ENCODE measurements around the gene BAIAP2L2. TPM values are rescaled to one million over a fixed set of nuclear protein-coding genes. Genes with fewer than 3 reads are reported as not detected.

Gene BAIAP2L2
- total RNA-seq, 1 donor from 2014 or later = 0.45 TPM

GRCh38 chr22:38107692-38108515 is 2.6 kb downstream of the BAIAP2L2 start:
- DNase-seq (ENCODE audit: low read depth) = no peak

- peak; percentile 49 for DNase-seq (ENCODE audit: low read depth)
These were observed 3.5 kb downstream of the BAIAP2L2 start for GRCh38 chr22:38106814-38107578.

- peak; percentile 36 for DNase-seq (ENCODE audit: low read depth)
These were observed 6.4 kb downstream of the BAIAP2L2 start for GRCh38 chr22:38104084-38104483.

GRCh38 chr22:38103641-38104040 is 6.8 kb downstream of the BAIAP2L2 start:
- DNase-seq (ENCODE audit: low read depth) = no peak

GRCh38 chr22:38098410-38099249 is 11.9 kb downstream of the BAIAP2L2 start:
- DNase-seq (ENCODE audit: low read depth) = no peak

- no peak for DNase-seq (ENCODE audit: low read depth)
These were observed 12.7 kb downstream of the BAIAP2L2 start for GRCh38 chr22:38097557-38098409.

GRCh38 chr22:38097058-38097457 is 13.4 kb downstream of the BAIAP2L2 start:
- DNase-seq (ENCODE audit: low read depth) = no peak

GRCh38 chr22:38089474-38089851 is 21.0 kb downstream of the BAIAP2L2 start:
- DNase-seq (ENCODE audit: low read depth) = no peak

- DNase-seq (ENCODE audit: low read depth) = no peak
These were observed 21.6 kb downstream of the BAIAP2L2 start for GRCh38 chr22:38088629-38089473.

GRCh38 chr22:38087855-38088254 is 22.6 kb downstream of the BAIAP2L2 start:
- no peak for DNase-seq (ENCODE audit: low read depth)

GRCh38 chr22:38086942-38087341 is 23.5 kb downstream of the BAIAP2L2 start:
- no peak for DNase-seq (ENCODE audit: low read depth)

GRCh38 chr22:38086001-38086845 is 24.3 kb downstream of the BAIAP2L2 start:
- DNase-seq (ENCODE audit: low read depth) = no peak

GRCh38 chr22:38085501-38085900 is 25.0 kb downstream of the BAIAP2L2 start:
- no peak for DNase-seq (ENCODE audit: low read depth)

- no peak for DNase-seq (ENCODE audit: low read depth)
These were observed 25.4 kb downstream of the BAIAP2L2 start for GRCh38 chr22:38085056-38085455.

- no peak for DNase-seq (ENCODE audit: low read depth)
These were observed 26.4 kb downstream of the BAIAP2L2 start, which contains the start of gene SLC16A8 for GRCh38 chr22:38083931-38084631. Gene SLC16A8 (minus strand): TSS chr22:38084184. CDS start chr22:38082873, 1,311 bp downstream.

GRCh38 chr22:38082986-38083710 is 27.3 kb downstream of the BAIAP2L2 start:
- DNase-seq (ENCODE audit: low read depth) = no peak
